Activated CD4-positive, CD25-positive, alpha-beta regulatory T cell treated with anti-CD3 and anti-CD28 coated beads, Interleukin-2, amount 50 U/mL, for 24 hours (primary cell): ENCODE data around the gene HACD4.

ENCODE experiments used
- ATAC-seq, 2 donors: fragments of 150-1000 bp; cut with Tn5 transposase; one replicate each; pipeline ENCODE4 v1.10.0; 2021; ENCODE audit warnings: mild to moderate bottlenecking in 1 of 2, moderate library complexity in 1 of 2

The HACD4 gene

GRCh38 chr9:21031091-21031807, at the start of gene HACD4:
Gene HACD4 (minus strand): TSS chr9:21031640. CDS start chr9:21031590, 50 bp downstream.
- ATAC-seq, result peak; percentile 53 to 62

- no peak for ATAC-seq
Observed at GRCh38 chr9:21080793-21081192, 49.4 kb upstream of the HACD4 start.

GRCh38 chr9:21078702-21079101, 47.3 kb upstream of the HACD4 start:
- no peak for ATAC-seq

GRCh38 chr9:21077781-21078180, 46.3 kb upstream of the HACD4 start, which contains the start of gene IFNB1:
Gene IFNB1 (minus strand): TSS chr9:21077942. CDS start chr9:21077869, 73 bp downstream.
- ATAC-seq, result no peak

GRCh38 chr9:21075484-21075883, 44.0 kb upstream of the HACD4 start:
- ATAC-seq, result no peak

- ATAC-seq, result no peak
Observed at GRCh38 chr9:21070906-21071305, 39.5 kb upstream of the HACD4 start.

- no peak for ATAC-seq
Observed at GRCh38 chr9:21070171-21070571, 38.7 kb upstream of the HACD4 start.

GRCh38 chr9:21060919-21061561, 29.6 kb upstream of the HACD4 start:
- ATAC-seq, result no peak

- ATAC-seq, result no peak
Observed at GRCh38 chr9:21056931-21057330, 25.5 kb upstream of the HACD4 start.

- ATAC-seq, result no peak
Observed at GRCh38 chr9:21053851-21054250, 22.4 kb upstream of the HACD4 start.

GRCh38 chr9:21047281-21047691, 15.8 kb upstream of the HACD4 start:
- ATAC-seq, result no peak

GRCh38 chr9:21043841-21044240, 12.4 kb upstream of the HACD4 start:
- ATAC-seq, result no peak

- ATAC-seq, result no peak
Observed at GRCh38 chr9:21042466-21042865, 11.0 kb upstream of the HACD4 start.

- ATAC-seq, result no peak
Observed at GRCh38 chr9:21039302-21039701, 7.9 kb upstream of the HACD4 start.

GRCh38 chr9:21037278-21037677, 5.8 kb upstream of the HACD4 start:
- no peak for ATAC-seq

- no peak for ATAC-seq
Observed at GRCh38 chr9:21031808-21032183, 356 bp upstream of the HACD4 start.

- ATAC-seq, result peak; percentile 83
Observed at GRCh38 chr9:21030389-21031035, 928 bp downstream of the HACD4 start.

GRCh38 chr9:21029661-21030060, 1.8 kb downstream of the HACD4 start:
- peak; percentile 5 to 10 for ATAC-seq

GRCh38 chr9:21028466-21028865, 3.0 kb downstream of the HACD4 start:
- ATAC-seq, result peak; percentile 12 to 33

GRCh38 chr9:21027295-21027694, 4.1 kb downstream of the HACD4 start:
- no peak for ATAC-seq

- no peak for ATAC-seq
Observed at GRCh38 chr9:21023861-21024260, 7.6 kb downstream of the HACD4 start.

GRCh38 chr9:21018177-21018576, 13.3 kb downstream of the HACD4 start:
- ATAC-seq, result no peak

- no peak for ATAC-seq
Observed at GRCh38 chr9:21016701-21017491, 14.5 kb downstream of the HACD4 start.
